Measurements from ENCODE around the gene ADISSP. TPM values are rescaled to one million over a fixed set of nuclear protein-coding genes. Genes with fewer than 3 reads are reported as not detected.
"Not testable (repeated sequence)": the region's sequence is repeated elsewhere in the genome, so short reads cannot be mapped to it uniquely, and the experiment has no call there.

Gene ADISSP
- total and polyA plus RNA-seq, 4 donors, result 8.5 to 21.1 (median 13.9) TPM

DNA sequence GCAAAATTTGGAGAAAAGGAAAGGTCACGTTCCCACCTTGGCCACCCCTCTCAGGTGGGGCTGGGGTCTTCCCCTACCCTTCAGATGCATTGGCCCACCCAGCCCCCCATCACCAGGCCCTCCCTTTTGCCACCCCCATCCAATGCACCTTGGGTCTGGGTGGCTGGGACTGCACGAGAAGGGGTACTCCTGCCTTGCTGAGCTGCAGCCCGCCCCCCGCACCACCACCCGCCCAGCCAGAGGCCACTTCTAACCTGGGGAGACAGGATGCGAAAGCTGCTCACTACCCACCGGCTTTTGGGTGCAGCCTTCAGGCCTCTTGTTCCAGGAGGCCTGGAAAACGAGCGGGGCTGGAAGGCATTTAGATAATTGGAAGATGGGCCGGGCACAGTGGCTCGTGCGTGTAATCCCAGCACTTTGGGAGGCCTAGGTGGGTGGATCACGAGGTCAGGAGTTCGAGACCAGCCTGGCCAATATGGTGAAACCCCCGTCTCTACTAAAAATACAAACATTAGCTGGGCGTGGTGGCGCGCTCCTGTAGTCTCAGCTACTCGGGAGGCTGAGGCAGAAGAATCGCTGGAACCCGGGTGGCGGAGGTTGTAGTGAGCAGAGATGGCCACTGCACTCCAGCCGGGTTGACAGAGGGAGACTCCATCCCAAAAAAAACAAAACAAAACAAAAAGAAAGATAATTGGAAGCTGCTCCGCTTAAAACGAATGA, 27.3 kb upstream of the ADISSP start:
- no peaks in the 10 kb centered on the region for H3K27me3 ChIP-seq (ENCODE audit: control insufficient read depth in 1 of 2, insufficient read depth in 2 of 2, low read length in 1 of 2)
- no peak overlapping the region for H3K4me3 ChIP-seq (ENCODE audit: low read length in 2 of 2)
- DNase-seq (peak in 1 of 2 donors; percentile 49), ATAC-seq (ENCODE audit: low FRiP score) (no peak)
- 84 to 86% methylated on average over 25 of the region's 25 CpGs for WGBS, 2 donors
- intact Hi-C loops (cut with DNase I), result loop anchor here in 1 of 2 donors (2.0 kb wide), 1 partner anchor 24 kb away; no protein-coding TSS in a partner anchor
- no peaks in the 10 kb centered on the region for H3K4me1 ChIP-seq (ENCODE audit: control insufficient read depth in 1 of 2, insufficient read depth in 2 of 2, low read length in 2 of 2)
- H3K36me3 ChIP-seq (ENCODE audit: control insufficient read depth in 1 of 2, insufficient read depth in 2 of 2, low read length in 1 of 2), result no peaks in the 10 kb centered on the region
- no peak overlapping the region for H3K27ac ChIP-seq (ENCODE audit: low read depth in 1 of 2, low read length in 2 of 2)
- no peaks in the 10 kb centered on the region for H3K9me3 ChIP-seq (ENCODE audit: control insufficient read depth, low read length)

DNA sequence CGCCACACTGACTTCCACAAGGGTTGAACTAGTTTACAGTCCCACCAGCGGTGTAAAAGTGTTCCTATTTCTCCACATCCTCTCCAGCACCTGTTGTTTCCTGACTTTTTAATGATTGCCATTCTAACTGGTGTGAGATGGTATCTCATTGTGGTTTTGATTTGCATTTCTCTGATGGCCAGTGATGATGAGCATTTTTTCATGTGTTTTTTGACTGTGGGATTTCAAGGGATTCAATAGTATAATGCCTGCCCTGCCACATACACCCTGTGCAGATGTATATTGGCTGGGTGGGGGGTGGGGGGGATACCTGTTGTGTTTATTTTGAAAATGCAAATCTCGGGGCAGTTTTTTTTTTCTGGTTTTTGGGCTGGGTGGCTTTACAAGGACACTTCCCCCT, 26.6 kb upstream of the ADISSP start:
- intact Hi-C loops (cut with DNase I), result loop anchor here in 1 of 2 donors (2.0 kb wide), 1 partner anchor 25 kb away; no protein-coding TSS in a partner anchor
- not testable (repeated sequence) for ATAC-seq (ENCODE audit: low FRiP score)

DNA sequence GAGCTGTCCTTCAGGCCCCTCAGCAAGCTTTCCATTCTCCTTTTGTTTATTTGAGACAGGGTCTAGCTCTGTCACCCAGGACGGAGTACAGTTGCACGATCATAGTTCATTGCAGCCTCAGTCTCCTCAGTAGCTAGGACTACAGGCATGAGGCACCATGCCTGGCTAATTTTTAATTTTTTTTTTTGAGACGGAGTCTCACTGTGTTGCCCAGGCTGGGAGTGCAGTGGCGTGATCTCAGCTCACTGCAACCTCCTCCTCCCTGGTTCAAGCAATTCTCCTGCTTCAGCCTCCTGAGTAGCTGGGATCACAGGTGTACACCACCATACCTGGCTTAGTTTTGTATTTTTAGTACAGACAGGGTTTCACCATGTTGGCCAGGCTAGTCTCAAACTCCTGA, 21.6 kb upstream of the ADISSP start:
- not testable (repeated sequence) for H3K27me3 ChIP-seq (ENCODE audit: control insufficient read depth in 1 of 2, insufficient read depth in 2 of 2, low read length in 1 of 2); DNase-seq; H3K27ac ChIP-seq (ENCODE audit: low read depth in 1 of 2, low read length in 2 of 2); H3K36me3 ChIP-seq (ENCODE audit: control insufficient read depth in 1 of 2, insufficient read depth in 2 of 2, low read length in 1 of 2); H3K9me3 ChIP-seq (ENCODE audit: control insufficient read depth, low read length); H3K4me1 ChIP-seq (ENCODE audit: control insufficient read depth in 1 of 2, insufficient read depth in 2 of 2, low read length in 2 of 2); H3K4me3 ChIP-seq (ENCODE audit: low read length in 2 of 2); ATAC-seq (ENCODE audit: low FRiP score)
- intact Hi-C loops (cut with DNase I), result loop anchor here in 1 of 2 donors (10.0 kb wide), 1 partner anchor 56 kb away; the partner anchor contains the start of gene MAVS
- WGBS, 2 donors, result 92 to 93% methylated on average over 4 of the region's 4 CpGs

More for the DNA sequence above, 26.6 kb upstream of the ADISSP start:
- not testable (repeated sequence) for H3K4me3 ChIP-seq (ENCODE audit: low read length in 2 of 2); DNase-seq; H3K36me3 ChIP-seq (ENCODE audit: control insufficient read depth in 1 of 2, insufficient read depth in 2 of 2, low read length in 1 of 2); H3K9me3 ChIP-seq (ENCODE audit: control insufficient read depth, low read length); H3K4me1 ChIP-seq (ENCODE audit: control insufficient read depth in 1 of 2, insufficient read depth in 2 of 2, low read length in 2 of 2); H3K27ac ChIP-seq (ENCODE audit: low read depth in 1 of 2, low read length in 2 of 2); H3K27me3 ChIP-seq (ENCODE audit: control insufficient read depth in 1 of 2, insufficient read depth in 2 of 2, low read length in 1 of 2)
- 73 to 94% methylated on average over 1 to 3 of the region's 3 CpGs for WGBS, 2 donors

DNA sequence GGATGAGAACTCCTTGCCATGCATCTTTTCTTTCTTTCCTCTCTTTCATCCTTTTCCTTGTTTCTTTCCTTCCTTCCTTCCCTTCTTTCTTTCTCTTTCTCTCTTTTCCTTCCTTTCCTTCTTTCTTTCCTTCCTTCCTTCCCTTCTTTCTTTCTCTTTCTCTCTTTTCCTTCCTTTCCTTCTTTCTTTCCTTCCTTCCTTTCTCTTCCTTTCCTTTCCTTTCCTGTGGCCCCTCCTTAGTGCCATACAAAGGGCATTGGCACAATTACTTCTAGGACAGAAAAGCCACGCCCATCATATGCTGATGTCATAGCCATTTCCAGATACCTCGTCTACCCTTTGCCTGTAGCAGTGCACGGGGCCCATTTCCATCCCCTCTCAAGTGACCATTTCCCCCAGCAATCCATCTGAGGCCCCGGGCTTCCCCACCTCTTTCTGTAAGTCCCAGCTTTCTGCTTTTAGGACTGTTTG, 21.2 kb upstream of the ADISSP start:
- no peaks in the 10 kb centered on the region for H3K36me3 ChIP-seq (ENCODE audit: control insufficient read depth in 1 of 2, insufficient read depth in 2 of 2, low read length in 1 of 2)
- ATAC-seq (ENCODE audit: low FRiP score) (no peak), DNase-seq (no peak)
- no peak overlapping the region for H3K4me3 ChIP-seq (ENCODE audit: low read length in 2 of 2)
- no peaks in the 10 kb centered on the region for H3K9me3 ChIP-seq (ENCODE audit: control insufficient read depth, low read length)
- no peaks in the 10 kb centered on the region for H3K4me1 ChIP-seq (ENCODE audit: control insufficient read depth in 1 of 2, insufficient read depth in 2 of 2, low read length in 2 of 2)
- WGBS, 2 donors, result 53 to 54% methylated on average over 4 of the region's 4 CpGs
- no peak overlapping the region for H3K27ac ChIP-seq (ENCODE audit: low read depth in 1 of 2, low read length in 2 of 2)
- intact Hi-C loops (cut with DNase I), result loop anchor here in 1 of 2 donors (10.0 kb wide), 1 partner anchor 56 kb away; the partner anchor contains the start of gene MAVS
- no peaks in the 10 kb centered on the region for H3K27me3 ChIP-seq (ENCODE audit: control insufficient read depth in 1 of 2, insufficient read depth in 2 of 2, low read length in 1 of 2)

DNA sequence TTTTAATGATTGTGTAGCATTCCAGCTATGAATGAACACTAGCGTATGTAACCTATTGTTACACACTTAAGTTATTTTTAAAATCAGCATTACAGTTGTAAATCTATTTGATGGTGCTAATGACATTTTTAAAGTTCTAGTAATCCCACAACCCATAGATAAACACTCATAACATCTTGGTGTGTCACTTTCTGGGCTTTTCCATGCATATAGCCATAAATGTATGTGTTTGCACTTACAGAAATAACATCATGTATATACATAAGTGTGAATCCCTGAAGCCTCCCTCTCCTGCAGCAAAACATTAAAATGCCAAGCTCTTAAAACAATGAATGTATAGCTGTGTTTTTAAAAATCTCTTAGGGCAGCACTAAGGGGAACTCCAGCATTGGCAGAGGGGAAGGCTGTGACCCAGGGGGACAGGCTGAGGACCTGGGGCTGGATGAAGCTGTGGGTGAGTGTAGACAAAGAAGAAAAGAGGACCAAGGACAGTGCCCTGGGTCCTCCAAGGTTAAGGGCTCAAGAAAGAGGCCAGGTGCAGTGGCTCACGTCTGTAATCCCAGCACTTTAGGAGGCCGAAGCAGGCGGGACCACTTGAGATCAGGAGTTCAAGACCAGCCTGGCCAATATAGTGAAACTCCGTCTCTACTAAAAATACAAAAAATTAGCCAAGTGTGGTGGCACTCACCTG, 19.9 kb upstream of the ADISSP start:
- H3K4me1 ChIP-seq (ENCODE audit: control insufficient read depth in 1 of 2, insufficient read depth in 2 of 2, low read length in 2 of 2), result no peaks in the 10 kb centered on the region
- WGBS, 2 donors, result 63 to 64% methylated on average over 5 of the region's 5 CpGs
- no peak overlapping the region for H3K4me3 ChIP-seq (ENCODE audit: low read length in 2 of 2)
- DNase-seq (no peak), ATAC-seq (ENCODE audit: low FRiP score) (no peak)
- no peaks in the 10 kb centered on the region for H3K36me3 ChIP-seq (ENCODE audit: control insufficient read depth in 1 of 2, insufficient read depth in 2 of 2, low read length in 1 of 2)
- H3K27me3 ChIP-seq (ENCODE audit: control insufficient read depth in 1 of 2, insufficient read depth in 2 of 2, low read length in 1 of 2), result no peaks in the 10 kb centered on the region
- intact Hi-C loops (cut with DNase I), result loop anchor here in 1 of 2 donors (2.0 to 10.0 kb wide), 2 partner anchors 31 to 57 kb away; partner anchors contain the start of gene MAVS
- no peak overlapping the region for H3K27ac ChIP-seq (ENCODE audit: low read depth in 1 of 2, low read length in 2 of 2)
- H3K9me3 ChIP-seq (ENCODE audit: control insufficient read depth, low read length), result no peaks in the 10 kb centered on the region

DNA sequence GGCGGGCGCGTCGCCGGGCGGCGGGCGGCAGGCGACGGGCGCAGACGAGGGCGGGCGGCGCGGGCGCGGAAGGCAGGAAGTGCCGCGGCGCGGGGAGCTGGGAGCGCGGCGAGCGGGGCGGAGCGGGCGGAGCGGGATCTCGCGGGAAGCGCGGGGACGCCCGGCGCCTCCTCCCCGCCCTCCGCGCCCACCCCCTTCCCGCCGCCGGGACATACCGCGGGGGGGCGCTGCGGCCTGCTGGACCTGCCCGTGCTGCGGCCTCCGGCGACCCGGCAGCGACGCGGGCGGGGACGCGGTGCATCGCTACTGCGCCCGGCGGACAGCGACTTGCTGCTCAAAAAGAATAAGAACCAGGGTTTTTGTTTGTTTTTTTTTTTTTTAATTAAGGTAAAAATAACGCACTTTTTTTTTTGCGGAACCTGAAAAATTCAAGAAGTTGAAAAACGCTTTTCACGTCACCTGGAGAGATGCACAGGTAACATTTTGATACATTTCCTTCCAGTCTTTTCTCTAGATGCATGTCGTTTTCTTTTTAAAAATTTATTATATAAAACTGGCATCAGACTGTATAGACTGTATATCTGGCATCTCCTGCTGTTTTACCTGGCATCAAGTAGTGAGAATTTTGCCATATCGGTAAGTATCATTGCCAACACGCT, 19.2 kb upstream of the ADISSP start, which contains the start of gene CENPB:
TSS of gene CENPB (minus strand) at position 76 of the 659 bp plus-strand sequence. CDS start 257 bp downstream, outside the sequence.
- ATAC-seq (ENCODE audit: low FRiP score), result peak; percentile 96
- no peaks in the 10 kb centered on the region for H3K27me3 ChIP-seq (ENCODE audit: control insufficient read depth in 1 of 2, insufficient read depth in 2 of 2, low read length in 1 of 2)
- no peaks in the 10 kb centered on the region for H3K4me1 ChIP-seq (ENCODE audit: control insufficient read depth in 1 of 2, insufficient read depth in 2 of 2, low read length in 2 of 2)
- no peaks in the 10 kb centered on the region for H3K9me3 ChIP-seq (ENCODE audit: control insufficient read depth, low read length)
- 1% methylated on average over 33 to 70 of the region's 70 CpGs for WGBS, 2 donors
- no peaks in the 10 kb centered on the region for H3K36me3 ChIP-seq (ENCODE audit: control insufficient read depth in 1 of 2, insufficient read depth in 2 of 2, low read length in 1 of 2)
- H3K27ac ChIP-seq (ENCODE audit: low read depth in 1 of 2, low read length in 2 of 2), result peak within 1 kb of the TSS; percentile 24 to 65
- peak; percentile 93 to 97 for DNase-seq
- peak within 1 kb of the TSS; percentile 80 to 98 for H3K4me3 ChIP-seq (ENCODE audit: low read length in 2 of 2)
- intact Hi-C loops (cut with DNase I), result loop anchor here (1.0 to 10.0 kb wide), 3 partner anchors 32 to 58 kb away; partner anchors contain the start of genes AP5S1 (in 1 of the 2) and MAVS (in 1 of the 2)

DNA sequence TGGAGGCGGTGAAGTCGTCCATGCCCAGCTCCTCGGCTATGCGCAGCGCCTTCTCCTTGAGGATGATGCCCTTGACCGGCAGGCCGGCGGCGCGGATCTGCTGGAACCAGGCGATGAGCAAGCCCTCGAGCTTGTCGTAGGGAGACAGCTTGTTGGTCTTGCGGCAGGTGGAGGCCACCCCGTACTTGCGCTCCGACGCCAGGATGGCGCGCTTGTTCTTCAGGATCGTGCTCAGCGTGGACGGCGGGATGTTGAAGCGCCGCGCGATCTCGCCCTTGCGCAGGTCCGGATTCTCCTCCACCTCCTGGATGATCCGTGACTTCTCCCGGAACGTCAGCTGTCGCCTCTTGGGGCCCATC, 18.6 kb upstream of the ADISSP start:
- Histone ChIP-seq H3K36me3 (ENCODE audit: control insufficient read depth in 1 of 2, insufficient read depth in 2 of 2, low read length in 1 of 2) (no peaks in the 10 kb centered on the region), H3K9me3 (ENCODE audit: control insufficient read depth, low read length) (no peaks in the 10 kb centered on the region), H3K4me3 (ENCODE audit: low read length in 2 of 2) (peak overlapping the region; percentile 80 to 98), H3K27me3 (ENCODE audit: control insufficient read depth in 1 of 2, insufficient read depth in 2 of 2, low read length in 1 of 2) (no peaks in the 10 kb centered on the region), H3K4me1 (ENCODE audit: control insufficient read depth in 1 of 2, insufficient read depth in 2 of 2, low read length in 2 of 2) (no peaks in the 10 kb centered on the region), H3K27ac (ENCODE audit: low read depth in 1 of 2, low read length in 2 of 2) (peak overlapping the region; percentile 24 to 65)
- peak; percentile 71 to 87 for DNase-seq
- ATAC-seq (ENCODE audit: low FRiP score), result no peak
- intact Hi-C loops (cut with DNase I), result loop anchor here (1.0 to 10.0 kb wide), 3 partner anchors 33 to 59 kb away; partner anchors contain the start of genes AP5S1 (in 1 of the 2) and MAVS (in 1 of the 2)
- 1% methylated on average over 33 to 35 of the region's 35 CpGs for WGBS, 2 donors

All from aorta (tissue), 5 donors.